Measurements from ENCODE around the gene PDIA6. TPM values are rescaled to one million over a fixed set of nuclear protein-coding genes. Genes with fewer than 3 reads are reported as not detected.
"Not testable (repeated sequence)": the region's sequence is repeated elsewhere in the genome, so short reads cannot be mapped to it uniquely, and the experiment has no call there.

PDIA6 gene
- total and polyA plus RNA-seq, 9 of the 15 experiments (the other 6 are each of a cell fraction or from before 2014, with no cell fraction given), result 166 to 268 (median 229) TPM

DNA sequence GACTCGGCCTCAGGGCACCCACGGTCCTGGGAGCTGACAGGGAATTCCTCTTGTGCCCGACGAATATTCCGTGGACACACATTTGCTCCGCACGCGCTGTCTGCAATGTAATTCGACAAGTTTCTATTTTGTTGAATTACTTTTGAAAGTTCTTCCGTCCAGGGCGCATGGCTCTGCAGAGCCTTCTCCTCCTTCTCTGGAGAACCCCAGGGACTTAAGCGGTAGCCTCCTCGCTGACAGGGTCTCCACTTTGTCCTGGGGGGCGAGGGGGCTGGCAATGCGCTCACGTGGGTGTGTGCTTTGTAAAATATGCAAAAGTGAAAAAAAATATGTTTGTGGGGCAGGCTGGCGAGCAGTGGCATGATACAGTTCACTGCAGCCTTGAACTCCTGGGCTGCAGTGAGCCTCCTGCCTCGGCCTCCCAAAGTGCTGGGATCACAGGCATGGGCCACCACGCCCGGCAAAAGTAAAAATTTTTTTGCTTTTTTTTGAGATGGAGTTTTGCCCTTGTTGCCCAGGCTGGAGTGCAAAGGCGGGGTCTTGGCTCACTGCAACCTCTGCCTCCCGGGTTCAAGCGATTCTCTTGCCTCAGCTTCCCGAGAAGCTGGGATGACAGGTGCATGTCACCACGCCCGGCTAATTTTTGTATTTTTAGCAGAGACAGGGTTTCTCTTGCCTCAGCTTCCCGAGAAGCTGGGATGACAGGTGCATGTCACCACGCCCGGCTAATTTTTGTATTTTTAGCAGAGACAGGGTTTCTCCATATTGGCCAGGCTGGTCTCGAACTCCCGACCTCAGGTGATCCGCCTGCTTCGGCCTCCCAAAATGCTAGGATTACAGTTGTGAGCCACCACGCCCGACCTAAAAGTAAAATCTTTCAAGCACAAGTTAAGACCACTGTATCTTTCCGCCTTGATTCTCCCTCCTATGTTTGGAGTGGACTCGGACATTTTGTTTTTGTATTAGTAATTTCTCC is 866 bp upstream of the PDIA6 start:
- in situ Hi-C loops (cut with MboI); TF ChIP-seq ZNF740 (CRISPR knock-in tag; IDR thresholded peaks at IDR 0.05); NR4A1 (tag; IDR thresholded peaks at IDR 0.05): not testable (repeated sequence)
- H3K4me1 ChIP-seq (replicated peaks in 1 of 2; ENCODE audit: control insufficient read depth in 2 of 2, insufficient read depth in 2 of 2, low read length in 2 of 2), result peaks cover 9 to 25% of the 10 kb centered on the region in 2 experiments; a peak in 3 of 5 replicates
- TF ChIP-seq ZNF740 (tag; IDR thresholded peaks at IDR 0.05) (0 out of 4 replicates have a peak, but pooled peaks of 1 of the 2 experiments have one; percentile 24), BHLHE40 (IDR thresholded peaks at IDR 0.05; ENCODE audit: low read length) (0 out of 2 replicates have a peak, but pooled peaks have one; percentile 3), TFAP4 (CRISPR knock-in tag; IDR thresholded peaks at IDR 0.05; ENCODE audit: borderline replicate concordance) (0 out of 2 replicates have a peak, but pooled peaks have one; percentile 3), ZBTB33 (CRISPR knock-in tag; IDR thresholded peaks at IDR 0.05) (0 out of 2 replicates have a peak, but pooled peaks have one; percentile 20), NR4A1 (CRISPR knock-in tag; IDR thresholded peaks at IDR 0.05) (peak; percentile 52; the same call in 1 of the 2 replicates), ZBTB7A (IDR thresholded peaks at IDR 0.05; ENCODE audit: borderline replicate concordance, control insufficient read depth, low read depth, low read length) (peak; percentile 23; the same call in 1 of the 2 replicates)
- TF ChIP-seq, protein P1, sequence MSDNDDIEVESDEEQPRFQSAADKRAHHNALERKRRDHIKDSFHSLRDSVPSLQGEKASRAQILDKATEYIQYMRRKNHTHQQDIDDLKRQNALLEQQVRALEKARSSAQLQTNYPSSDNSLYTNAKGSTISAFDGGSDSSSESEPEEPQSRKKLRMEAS (CRISPR knock-in tag; IDR thresholded peaks at IDR 0.05), result peak; percentile 63

More for the DNA sequence above, 866 bp upstream of the PDIA6 start:
- POLR2A ChIA-PET, result interaction anchor here (0.6 to 2.0 kb wide), 2 partner anchors 9 to 727 kb away, joined by 3 to 8 read pairs; no protein-coding TSS in a partner anchor
- Histone ChIP-seq H3K79me2 (ENCODE audit: control insufficient read depth, insufficient read depth, low read length) (peaks cover 42% of the 10 kb centered on the region), H3K36me3 (ENCODE audit: control insufficient read depth, insufficient read depth, low read length) (peaks cover 27% of the 10 kb centered on the region; the same call in 2 of the 3 replicates), H3K4me2 (ENCODE audit: insufficient read depth, low read length) (peak overlapping the region; percentile 68), H2AFZ (ENCODE audit: low read depth, low read length) (peak overlapping the region; percentile 79), H3K27me3 (ENCODE audit: control insufficient read depth in 2 of 2, insufficient read depth in 2 of 2, low read length in 2 of 2) (peaks cover 11 to 13% of the 10 kb centered on the region in 2 experiments; a peak in 4 of 5 replicates), H4K20me1 (replicated peaks; ENCODE audit: control insufficient read depth, insufficient read depth, low read length) (peaks cover 27% of the 10 kb centered on the region; the same call in 1 of the 2 replicates), H3K4me3 (peak overlapping the region; percentile 99), H3K9ac (ENCODE audit: insufficient read depth in 1 of 2, low read depth in 2 of 2, low read length in 2 of 2) (peak overlapping the region; percentile 52 to 89), H3K27ac (ENCODE audit: extremely low read depth, low read depth, low read length) (peak overlapping the region; percentile 18; the same call in 2 of the 3 replicates)
- ATAC-seq; DNase-seq (ENCODE audit: extremely low read depth in 1 of 4, low spot score in 3 of 4); intact Hi-C loops (cut with micrococcal nuclease); FAIRE-seq; H3K9me3 ChIP-seq (replicated peaks; ENCODE audit: control insufficient read depth, insufficient read depth, low read depth, low read length); H3K9me1 ChIP-seq (ENCODE audit: control insufficient read depth, insufficient read depth, low read length); CTCF ChIA-PET (ENCODE audit: low intra/inter-chr PET ratio): not testable (repeated sequence)
- WGBS (ENCODE audit: insufficient coverage, low coverage, missing lambda C conversion rate), result 49% methylated on average over 37 of the region's 37 CpGs
- TSS peak; percentile 76 for BruUV-seq (replicated peaks)

Measured in K562 (cell line).